HG03060 (cell line): ENCODE data around the gene PPFIA4.

Source experiments
- ATAC-seq: cut with Tn5 transposase; IDR thresholded peaks from one replicate; pipeline ENCODE4 v1.9.1; 2021; ENCODE audit warnings: low read depth, moderate number of reproducible peaks; ENCODE audit not compliant: unreplicated experiment

PPFIA4 gene

GRCh38 chr1:203056012-203056411 lies 29.7 kb downstream of the PPFIA4 start:
- no peak for ATAC-seq

- no peak for ATAC-seq
Measured at GRCh38 chr1:203056516-203056915, 30.2 kb downstream of the PPFIA4 start.

GRCh38 chr1:203057911-203058675 lies 31.8 kb downstream of the PPFIA4 start:
- ATAC-seq = no peak

- no peak for ATAC-seq
Measured at GRCh38 chr1:203058676-203058935, 32.3 kb downstream of the PPFIA4 start.

- no peak for ATAC-seq
Measured at GRCh38 chr1:203059485-203059884, 33.2 kb downstream of the PPFIA4 start.

GRCh38 chr1:203060115-203060514 lies 33.8 kb downstream of the PPFIA4 start:
- no peak for ATAC-seq

- ATAC-seq = no peak
Measured at GRCh38 chr1:203063287-203063686, 37.0 kb downstream of the PPFIA4 start.

GRCh38 chr1:203065191-203065590 lies 38.9 kb downstream of the PPFIA4 start:
- no peak for ATAC-seq

- ATAC-seq = no peak
Measured at GRCh38 chr1:203065986-203066385, 39.7 kb downstream of the PPFIA4 start.

- ATAC-seq = no peak
Measured at GRCh38 chr1:203066965-203067364, 40.7 kb downstream of the PPFIA4 start.

GRCh38 chr1:203069030-203069747 lies 42.9 kb downstream of the PPFIA4 start:
- no peak for ATAC-seq

- ATAC-seq = no peak
Measured at GRCh38 chr1:203072002-203072602, 45.8 kb downstream of the PPFIA4 start.

GRCh38 chr1:203072911-203073310 lies 46.6 kb downstream of the PPFIA4 start:
- no peak for ATAC-seq

- ATAC-seq = no peak
Measured at GRCh38 chr1:203073469-203073868, 47.2 kb downstream of the PPFIA4 start.

- ATAC-seq = no peak
Measured at GRCh38 chr1:203074610-203075009, 48.3 kb downstream of the PPFIA4 start.

GRCh38 chr1:203075236-203076030 lies 49.1 kb downstream of the PPFIA4 start:
- ATAC-seq = no peak

GRCh38 chr1:203076031-203076511 lies 49.8 kb downstream of the PPFIA4 start:
- no peak for ATAC-seq

- ATAC-seq = no peak
Measured at GRCh38 chr1:203077367-203077766, 51.1 kb downstream of the PPFIA4 start.

GRCh38 chr1:203077956-203078355 lies 51.7 kb downstream of the PPFIA4 start:
- ATAC-seq = no peak

- ATAC-seq = no peak
Measured at GRCh38 chr1:203078478-203078877, 52.2 kb downstream of the PPFIA4 start.

- no peak for ATAC-seq
Measured at GRCh38 chr1:203080456-203080855, 54.2 kb downstream of the PPFIA4 start.
